ENCODE data around the gene SLC29A4.
A peak's percentile ranks its signal among the peaks of the same experiment; 100 is the strongest.

Gene SLC29A4

GRCh38 chr7:5354460-5355232 is 71.9 kb downstream of the SLC29A4 start:
- Histone ChIP-seq H3K27me3 (replicated peaks; ENCODE audit: insufficient read depth, low read length) (no peaks in the 10 kb centered on the region), H2AFZ (ENCODE audit: low read length) (no peak overlapping the region), H3F3A (ENCODE audit: insufficient read depth, low read length) (no peaks in the 10 kb centered on the region), H3K9me3 (replicated peaks; ENCODE audit: insufficient read depth, low read length) (no peaks in the 10 kb centered on the region), H3K9ac (ENCODE audit: low read length) (no peak overlapping the region), H3K9me2 (replicated peaks; ENCODE audit: insufficient read depth, low read length) (no peaks in the 10 kb centered on the region), H4K20me1 (ENCODE audit: insufficient read depth, low read length) (no peaks in the 10 kb centered on the region), H3K79me2 (ENCODE audit: low read length) (peaks cover 44% of the 10 kb centered on the region), H3K36me3 (replicated peaks; ENCODE audit: insufficient read depth, low read length) (peaks cover 6% of the 10 kb centered on the region), H3K4me2 (ENCODE audit: low read depth, low read length) (no peak overlapping the region), H3K4me3 (ENCODE audit: low read length) (no peak overlapping the region), H3K27ac (ENCODE audit: low read length) (no peak overlapping the region), H3K4me1 (ENCODE audit: low read length) (no peaks in the 10 kb centered on the region)
- TF ChIP-seq EZH2 (optimal IDR thresholded peaks at IDR 0.05; ENCODE audit: low read depth, low read length): no peak
- no peak for TF ChIP-seq EZH2phosphoT487 (IDR thresholded peaks at IDR 0.05; ENCODE audit: low read length)
- TF ChIP-seq CTCF (IDR thresholded peaks at IDR 0.05; ENCODE audit: low read length): no peak
- DNase-seq: peak; percentile 21

Data from MM.1S (cell line).